Aorta (tissue), 5 donors: Measurements from ENCODE around the gene UBE4A. TPM values are rescaled to one million over a fixed set of nuclear protein-coding genes. Genes with fewer than 3 reads are reported as not detected.

Source experiments
- ATAC-seq: fragments of 200-7000 bp; cut with Tn5 transposase; one replicate; pipeline ENCODE4 v1.9.1; 2022; ENCODE audit warnings: moderate library complexity; ENCODE audit not compliant: low FRiP score
- DNase-seq, 2 donors: peaks; one replicate each; pipeline ENCODE4 v3.0.0-alpha.2; 2020
- H3K27ac ChIP-seq, 2 donors: one replicate each; pipeline ENCODE4 v1.5.1; 2013; ENCODE audit warnings: low read length in 2 of 2, mild to moderate bottlenecking in 2 of 2, moderate library complexity in 2 of 2, control low read depth in 1 of 2, inconsistent platforms in 1 of 2, low read depth in 1 of 2
- H3K27me3 ChIP-seq, 2 donors: one replicate each; pipeline ENCODE4 v1.6.1; 2013; ENCODE audit warnings: control low read depth in 1 of 2, low read length in 1 of 2, mild to moderate bottlenecking in 1 of 2, moderate library complexity in 1 of 2; ENCODE audit not compliant: insufficient read depth in 2 of 2, control insufficient read depth in 1 of 2
- H3K36me3 ChIP-seq, 2 donors: one replicate each; pipeline ENCODE4 v1.6.1; 2013; ENCODE audit warnings: control low read depth in 1 of 2, low read length in 1 of 2, mild to moderate bottlenecking in 1 of 2; ENCODE audit not compliant: insufficient read depth in 2 of 2, control insufficient read depth in 1 of 2
- H3K4me1 ChIP-seq, 2 donors: one replicate each; pipeline ENCODE4 v1.6.1; 2013; ENCODE audit warnings: low read length in 2 of 2, control low read depth in 1 of 2, mild to moderate bottlenecking in 1 of 2, moderate library complexity in 1 of 2; ENCODE audit not compliant: insufficient read depth in 2 of 2, control insufficient read depth in 1 of 2
- H3K4me3 ChIP-seq, 2 donors: one replicate each; pipeline ENCODE4 v1.5.1; 2013; ENCODE audit warnings: low read length in 2 of 2, control low read depth in 1 of 2, mild to moderate bottlenecking in 1 of 2
- H3K9me3 ChIP-seq: one replicate; pipeline ENCODE4 v1.6.1; 2013; ENCODE audit warnings: mild to moderate bottlenecking, low read length; ENCODE audit not compliant: control insufficient read depth
- WGBS, 2 donors: extraction: QIAGEN DNeasy Blood & Tissue Kit; methylation state at CpG; one replicate each; pipeline ENCODE4 v1.1.7; 2013; 5-methylcytosine and 5-hydroxymethylcytosine counted together
- intact Hi-C, 2 donors: fragments of 100-400 bp; cut with DNase I; formaldehyde crosslinking; loops; one replicate each; pipeline versions ENCODE4 v1.14.2 to v1.15.0; 2022
- polyA plus RNA-seq, 2 donors: library from polyadenylated mRNA; stranded (reverse); fragments of 200-250 nt; gene quantifications; one replicate each; pipeline ENCODE4 v1.2.3, GENCODE V29; 2013
- total RNA-seq, 2 donors: library from RNA; stranded (reverse); fragmentation: NEBNext Ultra II Directional; extraction: Animal tissue kit (Norgen Biotek cat#: 25700); gene quantifications; one replicate each; pipeline ENCODE4 v1.2.1, GENCODE V29; 2021
- donor health status: healthy with polysubstance abuse.
- donor health status: Bipolar disorder and iron deficiency.
- donor health status: DM: no; HTN: no; CAD: no.
- donor health status: DM: no; HTN: no; CAD: no.
- donor health status: DM: yes; HTN: yes; CAD: no.

The UBE4A gene
- total and polyA plus RNA-seq, 4 donors, result 3.3 to 35.2 (median 23.8) TPM

GRCh38 chr11:118435893-118436624 lies 76.7 kb downstream of the UBE4A start, which contains the start of gene KMT2A:
Gene KMT2A (plus strand): TSS chr11:118436492. CDS start chr11:118436513, 21 bp downstream.
- Histone ChIP-seq H3K27me3 (no peaks in the 10 kb centered on the region), H3K36me3 (no peaks in the 10 kb centered on the region), H3K4me1 (peaks cover 0 to 6% of the 10 kb centered on the region in 2 donors), H3K4me3 (peak within 1 kb of the TSS; percentile 84 to 90), H3K27ac (peak within 1 kb of the TSS; percentile 60 to 91), H3K9me3 (no peaks in the 10 kb centered on the region)
- 0 to 1% methylated on average over 43 to 83 of the region's 83 CpGs for WGBS, 2 donors
- DNase-seq (peak; percentile 99), ATAC-seq (peak; percentile 97)
- intact Hi-C loops, result loop anchor here (5.0 kb wide), 2 partner anchors 34 to 51 kb away; partner anchors contain the start of gene ATP5MG (in 1 of the 2)

GRCh38 chr11:118436639-118437207 lies 77.3 kb downstream of the UBE4A start:
- 0 to 1% methylated on average over 16 to 55 of the region's 55 CpGs for WGBS, 2 donors
- DNase-seq, result peak; percentile 65 to 82
- H3K27ac ChIP-seq, result peak overlapping the region; percentile 15 to 91

DNA sequence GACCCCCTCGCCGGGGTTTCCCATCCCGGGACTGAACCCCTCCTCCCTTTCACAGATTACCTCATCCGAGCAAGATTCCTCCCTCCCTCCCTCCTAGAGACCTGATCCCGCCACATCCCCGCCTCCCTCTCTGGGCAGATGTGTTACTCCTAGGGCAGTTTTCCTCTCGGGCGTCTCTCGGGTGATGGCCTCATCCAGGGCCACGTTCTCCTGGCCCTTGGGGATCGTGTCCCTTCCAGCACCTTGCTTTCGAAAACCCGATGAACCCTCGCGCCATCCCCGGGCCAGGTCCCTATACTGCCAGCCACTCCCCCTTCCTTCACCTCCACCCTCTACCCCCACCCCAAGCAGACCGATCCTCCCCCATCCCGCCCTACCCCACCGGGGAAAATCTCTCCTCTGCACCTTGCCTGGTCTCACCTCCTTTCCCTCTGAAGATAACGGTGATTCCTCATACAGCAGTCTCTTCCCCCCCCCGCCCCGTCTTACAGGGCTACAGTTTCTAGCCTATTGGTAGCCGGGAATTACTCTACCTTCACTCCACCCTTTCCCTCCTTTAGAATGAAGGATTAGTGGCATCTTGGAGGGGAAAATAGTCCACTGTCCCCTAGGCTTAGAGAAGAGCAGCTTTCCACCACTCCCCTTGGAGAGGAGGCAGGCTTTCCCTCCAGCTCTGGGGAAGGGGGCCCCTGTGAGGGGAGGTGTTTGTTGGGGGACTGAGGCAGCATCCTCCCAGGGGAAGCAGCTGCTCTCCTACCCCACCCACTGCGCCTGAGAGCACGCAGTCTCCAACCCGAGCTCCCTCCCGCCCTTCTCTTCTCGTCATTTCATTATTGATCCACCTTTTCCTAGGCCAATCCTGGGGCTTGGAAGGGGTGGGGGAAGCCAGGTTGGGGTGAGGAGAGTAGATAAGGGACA lies 78.1 kb downstream of the UBE4A start:
- DNase-seq, result peak; percentile 60 to 79
- intact Hi-C loops, result loop anchor here (1.0 to 5.0 kb wide), 3 partner anchors 35 to 50 kb away; partner anchors contain the start of gene ATP5MG (in 2 of the 2)
- peaks cover 2 to 11% of the 10 kb centered on the region in 2 donors for H3K4me1 ChIP-seq
- H3K27ac ChIP-seq, result peak overlapping the region; percentile 34 to 91
- ATAC-seq, result peak; percentile 4
- H3K9me3 ChIP-seq, result no peaks in the 10 kb centered on the region
- 0 to 2% methylated on average over 27 to 28 of the region's 28 CpGs for WGBS, 2 donors
- no peaks in the 10 kb centered on the region for H3K36me3 ChIP-seq
- H3K4me3 ChIP-seq, result peak overlapping the region; percentile 84 to 90
- no peaks in the 10 kb centered on the region for H3K27me3 ChIP-seq

More at GRCh38 chr11:118436639-118437207, 77.3 kb downstream of the UBE4A start:
- intact Hi-C loops, result loop anchor here (1.0 to 5.0 kb wide), 3 partner anchors 34 to 51 kb away; partner anchors contain the start of gene ATP5MG (in 2 of the 2)
- no peak for ATAC-seq
- Histone ChIP-seq H3K4me1 (peaks cover 0 to 7% of the 10 kb centered on the region in 2 donors), H3K27me3 (no peaks in the 10 kb centered on the region), H3K36me3 (no peaks in the 10 kb centered on the region), H3K9me3 (no peaks in the 10 kb centered on the region), H3K4me3 (peak overlapping the region; percentile 84 to 90)

DNA sequence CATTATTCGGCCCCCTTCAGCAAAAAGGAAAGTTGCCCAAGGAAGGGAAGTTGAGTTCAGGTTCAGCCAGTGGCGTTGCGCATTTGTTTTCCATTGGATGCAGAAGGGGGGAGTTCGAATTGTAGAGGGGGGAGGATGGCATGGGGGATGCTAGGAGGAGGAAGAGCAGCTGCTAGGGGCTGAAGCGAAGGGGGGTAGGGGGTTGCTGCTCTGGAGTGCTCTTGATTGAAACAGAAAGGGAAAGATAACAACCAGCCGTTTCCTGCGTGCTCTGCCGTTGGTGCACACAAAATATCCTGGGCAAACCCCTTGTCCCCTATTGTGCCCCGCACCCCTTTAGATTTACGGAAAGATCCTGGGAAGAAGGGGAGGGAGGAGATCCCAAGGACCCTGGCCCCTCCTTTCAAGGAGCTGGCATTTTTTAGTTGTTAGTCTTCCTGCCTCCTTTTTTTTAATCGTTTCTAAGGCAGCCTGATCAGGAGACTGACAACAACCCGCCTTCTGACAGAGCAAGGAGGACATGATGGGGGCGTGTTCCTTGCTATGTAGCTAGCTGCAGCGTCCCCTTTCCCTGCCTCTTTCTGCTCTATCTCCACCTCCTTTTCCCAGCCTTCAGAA lies 79.0 kb downstream of the UBE4A start:
- peak in 1 of 2 donors; percentile 70 for DNase-seq
- intact Hi-C loops, result loop anchor here (5.0 kb wide), 2 partner anchors 36 to 49 kb away; partner anchors contain the start of gene ATP5MG (in 1 of the 2)

DNA sequence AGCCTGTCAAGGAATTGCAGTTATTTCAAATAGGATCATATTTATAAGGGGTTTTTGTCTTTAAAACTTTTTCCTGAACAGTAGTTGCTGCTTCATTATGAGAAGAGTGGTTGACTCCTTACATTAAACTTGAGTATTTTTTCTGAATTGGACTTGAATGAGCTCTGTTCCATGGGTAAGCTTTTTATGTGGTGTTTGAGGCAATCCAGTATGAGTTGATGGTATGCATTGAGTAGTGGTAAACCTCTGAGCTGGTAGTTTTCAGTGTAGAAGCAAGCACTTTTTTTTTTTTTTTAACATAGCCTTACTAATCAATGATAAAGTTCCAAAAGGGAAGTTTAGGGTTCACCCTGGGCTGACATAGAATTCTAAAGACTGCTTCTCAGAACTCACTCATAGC lies 80.2 kb downstream of the UBE4A start:
- DNase-seq (no peak), ATAC-seq (no peak)
- Histone ChIP-seq H3K4me3 (no peak overlapping the region), H3K36me3 (no peaks in the 10 kb centered on the region), H3K9me3 (no peaks in the 10 kb centered on the region), H3K4me1 (peaks cover 4 to 11% of the 10 kb centered on the region in 2 donors), H3K27ac (no peak overlapping the region), H3K27me3 (no peaks in the 10 kb centered on the region)
- intact Hi-C loops, result loop anchor here (5.0 kb wide), 2 partner anchors 37 to 48 kb away; partner anchors contain the start of gene ATP5MG (in 1 of the 2)

More for the DNA sequence above, 79.0 kb downstream of the UBE4A start:
- Histone ChIP-seq H3K27me3 (no peaks in the 10 kb centered on the region), H3K9me3 (no peaks in the 10 kb centered on the region), H3K4me3 (peak overlapping the region; percentile 7 to 84), H3K36me3 (no peaks in the 10 kb centered on the region), H3K27ac (peak overlapping the region in 1 of 2 donors; percentile 34), H3K4me1 (peaks cover 4 to 11% of the 10 kb centered on the region in 2 donors)
- WGBS, 2 donors, result 0 to 1% methylated on average over 14 of the region's 14 CpGs
- no peak for ATAC-seq

DNA sequence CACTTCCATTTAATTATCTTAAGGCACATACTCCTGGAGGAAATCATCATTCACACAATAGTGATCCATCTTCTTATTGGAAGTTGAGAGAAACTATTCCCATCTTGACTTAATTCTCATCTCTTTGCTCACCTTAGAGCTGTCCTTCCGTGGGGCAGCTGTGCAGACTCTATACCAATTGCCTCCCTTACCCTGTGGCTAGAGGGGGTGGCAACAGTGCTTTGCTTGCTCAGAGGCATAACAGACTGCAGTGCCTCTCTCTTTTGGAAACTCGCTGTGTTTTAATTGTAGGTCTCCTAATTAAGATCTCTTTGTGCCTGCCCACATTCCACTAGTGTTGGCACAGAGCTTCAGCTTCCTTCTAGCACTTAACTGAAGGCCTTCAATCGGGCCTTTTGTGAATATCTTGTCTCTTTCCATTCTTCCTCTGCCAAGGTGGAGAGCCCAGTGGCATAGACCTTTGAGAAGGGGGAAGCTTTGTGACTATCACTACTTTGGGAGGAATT lies 82.4 kb downstream of the UBE4A start:
- no peaks in the 10 kb centered on the region for H3K27me3 ChIP-seq
- no peaks in the 10 kb centered on the region for H3K9me3 ChIP-seq
- peaks cover 4 to 18% of the 10 kb centered on the region in 2 donors for H3K4me1 ChIP-seq
- no peak overlapping the region for H3K4me3 ChIP-seq
- intact Hi-C loops, result no loop called here
- ATAC-seq (no peak), DNase-seq (no peak)
- no peak overlapping the region for H3K27ac ChIP-seq
- H3K36me3 ChIP-seq, result no peaks in the 10 kb centered on the region
- 37 to 41% methylated on average over 3 of the region's 3 CpGs for WGBS, 2 donors

DNA sequence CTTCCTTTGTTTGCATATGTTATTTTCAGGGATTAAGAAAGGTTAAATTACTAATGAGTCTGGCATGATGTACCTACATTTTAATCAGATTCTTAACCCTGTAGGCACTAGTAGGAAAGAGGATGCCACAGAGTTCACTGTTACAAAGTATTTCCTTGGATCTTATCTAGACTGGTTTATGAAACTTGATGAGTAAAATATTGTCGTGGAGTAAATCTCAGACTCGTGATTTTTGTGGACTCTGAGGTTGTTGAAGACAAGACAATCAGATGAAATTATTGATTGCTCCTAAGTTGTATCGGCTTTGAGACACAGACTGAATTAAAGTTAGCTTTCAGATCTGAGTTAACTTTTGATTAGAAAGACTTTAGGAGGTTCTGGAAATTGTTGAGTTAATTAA lies 82.9 kb downstream of the UBE4A start:
- no peak for DNase-seq
- Histone ChIP-seq H3K27me3 (no peaks in the 10 kb centered on the region), H3K9me3 (no peaks in the 10 kb centered on the region), H3K4me1 (peaks cover 4 to 19% of the 10 kb centered on the region in 2 donors), H3K4me3 (no peak overlapping the region), H3K36me3 (no peaks in the 10 kb centered on the region), H3K27ac (no peak overlapping the region)
- WGBS, 2 donors, result 69 to 71% methylated on average over 3 of the region's 3 CpGs
- intact Hi-C loops, result no loop called here
- no peak for ATAC-seq
